GF-D8 (cell line): ENCODE results near the gene GCDH.
"Not testable (repeated sequence)": the region's sequence is repeated elsewhere in the genome, so short reads cannot be mapped to it uniquely, and the experiment has no call there.

ENCODE experiments used
- DNase-seq: peaks from one replicate; lab custom pipeline; 2025; lab: John Stamatoyannopoulos, UW

Gene GCDH

GRCh38 chr19:12872941-12873890 lies 17.7 kb upstream of the GCDH start:
- no peak for DNase-seq

DNA sequence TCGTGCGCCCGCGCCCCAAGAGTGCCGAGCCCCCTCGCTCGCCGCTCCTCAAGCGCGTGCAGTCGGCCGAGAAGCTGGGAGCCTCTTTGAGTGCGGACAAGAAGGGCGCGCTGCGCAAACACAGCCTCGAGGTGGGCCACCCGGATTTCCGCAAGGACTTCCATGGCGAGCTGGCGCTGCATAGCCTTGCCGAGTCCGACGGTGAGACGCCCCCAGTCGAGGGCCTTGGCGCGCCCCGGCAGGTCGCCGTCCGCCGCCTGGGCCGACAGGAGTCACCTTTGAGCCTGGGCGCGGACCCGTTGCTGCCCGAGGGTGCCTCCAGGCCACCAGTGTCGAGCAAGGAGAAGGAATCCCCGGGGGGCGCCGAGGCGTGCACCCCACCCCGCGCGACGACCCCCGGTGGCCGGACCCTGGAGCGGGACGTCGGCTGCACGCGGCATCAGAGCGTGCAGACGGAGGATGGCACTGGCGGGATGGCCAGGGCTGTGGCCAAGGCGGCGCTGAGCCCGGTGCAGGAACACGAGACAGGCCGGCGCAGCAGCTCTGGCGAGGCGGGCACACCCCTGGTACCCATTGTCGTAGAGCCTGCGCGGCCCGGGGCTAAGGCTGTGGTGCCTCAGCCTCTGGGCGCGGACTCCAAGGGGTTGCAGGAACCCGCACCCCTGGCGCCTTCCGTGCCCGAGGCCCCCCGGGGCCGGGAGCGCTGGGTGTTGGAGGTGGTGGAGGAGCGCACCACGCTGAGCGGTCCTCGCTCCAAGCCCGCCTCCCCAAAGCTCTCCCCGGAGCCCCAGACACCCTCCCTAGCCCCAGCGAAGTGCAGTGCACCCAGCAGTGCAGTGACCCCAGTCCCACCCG lies 16.8 kb upstream of the GCDH start:
- DNase-seq = no peak

DNA sequence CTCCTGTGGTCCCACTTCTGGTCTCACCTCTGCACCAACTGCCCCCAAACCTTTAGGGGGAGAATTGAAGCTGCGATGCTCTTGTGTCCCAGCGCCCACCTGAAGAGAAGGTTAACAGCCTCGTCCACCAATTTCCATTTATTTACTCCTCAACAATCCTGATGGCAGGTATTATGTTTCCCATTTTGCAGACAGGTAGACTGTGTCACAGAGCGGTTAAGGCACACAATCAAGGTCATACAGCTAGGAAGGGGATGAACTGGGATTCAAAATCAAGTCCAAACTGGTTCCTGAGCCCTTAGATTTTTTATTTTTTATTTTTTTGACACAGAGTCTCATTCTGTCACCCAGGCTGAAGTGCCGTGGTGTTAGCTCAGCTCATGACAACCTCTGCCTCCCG lies 15.9 kb upstream of the GCDH start:
- no peak for DNase-seq

GRCh38 chr19:12880551-12881171 lies 10.3 kb upstream of the GCDH start:
- no peak for DNase-seq

DNA sequence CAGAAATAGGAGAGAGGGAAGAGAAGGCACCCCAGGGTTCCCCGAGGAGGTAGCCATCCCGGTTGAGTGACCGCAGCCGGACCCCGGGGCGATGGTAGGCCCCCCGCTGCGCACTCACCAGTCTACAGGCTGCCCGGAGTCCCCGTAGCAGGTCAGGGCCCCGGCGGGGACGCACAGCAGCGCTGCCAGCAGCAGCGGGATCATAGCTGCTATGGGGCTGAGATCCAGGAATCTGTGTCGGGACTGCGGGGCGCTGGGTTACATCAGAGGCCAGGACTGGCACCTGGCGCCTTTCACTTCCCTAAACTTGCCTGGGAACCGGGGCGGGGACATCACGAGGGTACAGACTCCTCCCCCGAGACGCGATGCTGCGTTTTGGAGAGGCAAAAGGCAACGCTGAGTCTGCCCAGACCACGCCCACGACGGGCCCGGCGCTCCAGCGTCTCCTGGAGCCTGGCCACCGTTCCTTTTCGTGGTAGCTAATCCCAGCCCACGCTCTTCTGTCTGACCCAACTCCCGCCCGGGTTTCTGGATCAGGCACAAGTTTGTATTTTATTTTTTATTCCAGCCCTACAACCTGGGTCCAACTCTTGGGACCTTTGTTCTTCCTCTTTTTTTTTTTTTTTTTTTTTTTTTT lies 9.7 kb upstream of the GCDH start, which contains the start of gene DNASE2:
Gene DNASE2, minus strand, starts transcription at position 278 of the 637 bp plus-strand sequence. Its CDS starts 74 bp downstream, at position 204.
- DNase-seq = peak; percentile 91

GRCh38 chr19:12882589-12882988 lies 8.4 kb upstream of the GCDH start:
- no peak for DNase-seq

DNA sequence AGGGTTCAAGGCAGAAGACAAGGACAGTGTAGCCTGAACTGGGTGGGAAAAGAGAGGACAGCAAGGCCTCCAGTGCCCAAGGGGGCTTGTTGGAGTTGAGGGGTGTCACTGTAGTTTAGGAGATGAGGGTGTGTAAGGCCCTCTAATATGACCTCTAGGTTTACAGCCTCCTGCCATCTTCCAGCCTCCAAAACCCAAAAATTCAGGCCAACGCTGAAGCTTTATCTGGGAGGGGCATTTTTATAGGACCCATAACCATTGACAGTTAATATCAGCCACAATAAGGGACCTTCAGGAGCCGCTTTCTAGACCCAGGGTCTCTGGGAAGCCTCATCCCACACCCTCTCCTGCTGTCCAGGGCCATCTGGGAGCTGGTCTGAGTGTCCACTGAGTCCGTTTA lies 6.8 kb upstream of the GCDH start:
- DNase-seq = no peak

GRCh38 chr19:12884627-12884925 lies 6.4 kb upstream of the GCDH start:
- DNase-seq = no peak

- DNase-seq = peak; percentile 41
Observed at GRCh38 chr19:12884926-12885748, 5.8 kb upstream of the GCDH start.

GRCh38 chr19:12885749-12886650 lies 5.0 kb upstream of the GCDH start:
- no peak for DNase-seq

DNA sequence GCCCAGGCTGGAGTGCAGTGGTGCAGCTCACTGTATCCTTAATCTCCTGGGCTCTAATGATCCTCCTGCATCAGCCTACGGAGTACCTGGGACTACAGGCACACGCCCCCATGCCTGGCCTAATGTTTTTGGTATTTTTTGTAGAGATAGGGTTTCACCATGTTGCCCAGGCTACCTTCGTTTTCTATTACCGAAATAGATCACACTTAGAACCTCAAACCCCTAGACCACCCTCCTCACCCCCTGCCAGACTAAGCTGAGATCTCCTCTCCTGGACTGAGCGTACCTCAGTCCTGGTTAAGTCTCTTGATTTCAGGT lies 4.3 kb upstream of the GCDH start:
- DNase-seq = no peak

DNA sequence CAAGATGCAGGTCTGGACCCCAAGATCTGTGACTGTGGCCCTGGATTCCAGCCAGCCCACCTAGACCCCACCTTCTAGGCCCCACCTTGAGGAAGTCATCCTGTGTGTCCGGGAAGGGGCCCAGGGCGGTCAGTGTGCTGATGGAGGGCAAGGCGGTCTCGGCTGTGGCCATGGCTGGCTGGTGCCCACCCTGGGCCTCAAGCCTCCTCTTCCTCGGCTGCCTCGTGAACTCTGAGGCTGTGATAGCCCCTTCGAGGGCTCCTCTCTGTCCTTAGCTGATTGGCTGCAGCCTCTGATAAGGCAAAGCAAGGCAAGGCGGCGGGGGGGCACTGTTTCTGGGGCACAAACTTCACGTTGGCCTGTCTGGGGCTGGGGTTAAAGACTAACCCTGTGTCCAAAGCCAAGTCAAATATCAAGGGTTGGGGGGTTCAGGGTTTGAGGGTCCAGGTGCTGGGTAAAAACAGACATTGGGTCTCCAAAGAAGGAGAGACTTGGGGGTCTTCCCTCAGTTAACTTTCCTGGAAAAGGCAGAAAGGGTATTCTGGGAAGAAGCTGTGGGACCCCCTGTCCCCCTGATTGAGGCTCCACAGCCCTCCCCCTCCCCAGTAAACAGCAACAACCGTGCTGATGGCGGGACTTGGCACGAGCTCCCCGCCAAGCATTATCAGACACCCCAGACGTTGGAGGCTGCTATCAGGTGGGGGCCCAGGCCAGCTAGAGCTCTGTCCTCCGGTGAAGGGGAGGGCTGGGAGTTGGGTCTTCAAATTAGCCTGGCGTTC lies 3.8 kb upstream of the GCDH start, which contains the start of gene KLF1:
Gene KLF1, minus strand, starts transcription at position 233 of the 779 bp plus-strand sequence. Its CDS starts 61 bp downstream, at position 172.
- no peak for DNase-seq

GRCh38 chr19:12888006-12888603 lies 2.9 kb upstream of the GCDH start:
- no peak for DNase-seq

- DNase-seq = not testable (repeated sequence)
Observed at GRCh38 chr19:12890299-12890786, 617 bp upstream of the GCDH start.

- no peak for DNase-seq
Observed at GRCh38 chr19:12891553-12892021, 627 bp downstream of the GCDH start.

DNA sequence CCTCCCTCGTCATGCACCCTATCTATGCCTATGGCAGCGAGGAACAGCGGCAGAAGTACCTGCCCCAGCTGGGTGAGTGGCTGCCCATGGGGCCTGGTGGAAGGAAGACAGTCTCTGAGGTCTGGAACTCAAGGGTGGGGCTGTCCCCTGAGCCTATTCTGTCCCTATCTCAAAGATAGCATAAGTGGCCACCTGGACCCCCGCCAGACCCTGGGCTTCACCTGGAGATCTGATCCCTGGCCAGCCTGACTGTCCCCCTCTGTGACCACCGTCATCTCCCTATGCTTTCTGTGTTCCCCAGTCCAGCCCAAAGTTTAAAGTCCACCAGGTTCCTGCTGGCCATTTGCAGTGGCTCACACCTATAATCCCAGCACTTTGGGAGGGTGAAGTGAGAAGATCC lies 2.6 kb downstream of the GCDH start:
- no peak for DNase-seq

GRCh38 chr19:12896460-12896859 lies 5.5 kb downstream of the GCDH start:
- DNase-seq = no peak

DNA sequence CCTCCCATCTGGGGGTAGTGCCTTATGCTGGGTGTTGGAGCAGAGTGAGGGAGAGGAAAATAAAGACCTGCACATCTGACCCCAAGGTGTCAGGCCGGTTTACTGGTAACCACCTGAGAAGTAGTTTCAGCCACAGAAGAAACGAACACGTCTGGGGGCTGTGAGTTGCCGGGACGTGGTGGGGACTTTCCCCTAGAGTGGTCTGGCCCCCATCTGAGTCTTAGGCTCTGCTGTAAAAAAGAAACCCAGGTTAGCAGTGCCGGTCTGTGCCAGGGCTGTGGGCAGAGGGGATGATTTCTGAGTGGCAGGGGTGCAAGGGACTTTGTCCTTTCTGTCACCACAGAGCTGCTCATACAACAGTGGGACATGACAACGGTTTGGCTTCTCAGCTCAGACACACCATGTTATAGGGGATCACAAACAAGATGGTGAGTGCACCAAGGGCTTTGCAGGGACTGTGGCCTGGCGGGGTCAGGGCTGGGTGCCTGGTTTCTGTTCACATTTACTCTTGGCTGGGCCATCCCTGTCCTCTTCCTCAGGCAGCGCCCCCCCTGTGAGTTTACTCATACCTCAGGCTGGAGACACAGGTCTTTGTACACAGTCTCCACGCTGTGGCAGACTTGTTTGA lies 9.0 kb downstream of the GCDH start:
- DNase-seq = no peak
